Mesodermal cell (in vitro differentiated cells): ENCODE data around the gene ERN1.
"Not testable (repeated sequence)": the region's sequence is repeated elsewhere in the genome, so short reads cannot be mapped to it uniquely, and the experiment has no call there.

Source experiments
- H3K27ac ChIP-seq: 2 replicates; pipeline ENCODE4 v1.7.0; 2013; ENCODE audit warnings: mild to moderate bottlenecking, low read depth, low read length, moderate library complexity; ENCODE audit not compliant: severe bottlenecking
- H3K36me3 ChIP-seq: 2 replicates; pipeline ENCODE4 v1.7.1; 2013; ENCODE audit warnings: mild to moderate bottlenecking, low read length, moderate library complexity; ENCODE audit not compliant: control insufficient read depth, insufficient read depth
- H3K4me1 ChIP-seq: one replicate; pipeline ENCODE4 v1.7.1; 2013; ENCODE audit warnings: mild to moderate bottlenecking, low read length; ENCODE audit not compliant: insufficient read depth, control insufficient read depth, poor library complexity, severe bottlenecking
- H3K4me3 ChIP-seq: 2 replicates; pipeline ENCODE4 v1.7.0; 2013; ENCODE audit warnings: low read length, control low read depth, mild to moderate bottlenecking; ENCODE audit not compliant: insufficient read depth, poor library complexity, severe bottlenecking; ENCODE audit errors: extremely low read depth
- H3K9me3 ChIP-seq: 2 replicates; pipeline ENCODE4 v1.7.1; 2013; ENCODE audit warnings: mild to moderate bottlenecking, low read length, moderate library complexity; ENCODE audit not compliant: control insufficient read depth
- WGBS, 2 experiments: methylation state at CpG; one replicate each; pipeline ENCODE4 v1.1.5; 2013; ENCODE audit warnings: missing lambda C conversion rate in 2 of 2; ENCODE audit not compliant: insufficient coverage in 2 of 2; 5-methylcytosine and 5-hydroxymethylcytosine counted together

The ERN1 gene

DNA sequence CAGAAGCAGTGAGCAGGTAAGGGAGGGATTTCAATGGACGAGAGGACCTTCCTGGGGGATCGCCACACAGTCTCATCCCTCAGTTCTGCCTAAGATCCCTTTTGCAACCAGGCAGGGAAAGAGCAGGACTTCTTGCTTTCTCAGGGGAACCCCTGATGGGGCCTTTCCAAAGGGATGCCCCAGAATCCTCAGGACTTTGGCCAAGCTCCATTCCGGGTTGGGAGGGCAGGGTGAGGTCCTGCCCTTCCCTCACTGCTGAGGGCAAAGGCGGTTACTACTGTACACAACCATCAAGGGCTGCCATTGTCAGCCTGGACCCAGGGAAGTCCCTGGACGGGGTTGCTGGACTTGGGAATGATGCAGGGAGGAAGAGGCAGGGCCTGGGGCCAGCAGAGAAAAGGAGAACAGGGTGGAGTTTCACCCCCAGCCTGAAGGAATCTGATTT is 122.1 kb downstream of the ERN1 start:
- H3K4me1 ChIP-seq: peaks cover 12% of the 10 kb centered on the region
- H3K36me3 ChIP-seq: no peaks in the 10 kb centered on the region
- peaks cover 6% of the 10 kb centered on the region for H3K9me3 ChIP-seq
- no peak overlapping the region for H3K27ac ChIP-seq
- no peak overlapping the region for H3K4me3 ChIP-seq
- 93 to 100% methylated on average over 3 to 5 of the region's 5 CpGs for WGBS, 2 experiments

DNA sequence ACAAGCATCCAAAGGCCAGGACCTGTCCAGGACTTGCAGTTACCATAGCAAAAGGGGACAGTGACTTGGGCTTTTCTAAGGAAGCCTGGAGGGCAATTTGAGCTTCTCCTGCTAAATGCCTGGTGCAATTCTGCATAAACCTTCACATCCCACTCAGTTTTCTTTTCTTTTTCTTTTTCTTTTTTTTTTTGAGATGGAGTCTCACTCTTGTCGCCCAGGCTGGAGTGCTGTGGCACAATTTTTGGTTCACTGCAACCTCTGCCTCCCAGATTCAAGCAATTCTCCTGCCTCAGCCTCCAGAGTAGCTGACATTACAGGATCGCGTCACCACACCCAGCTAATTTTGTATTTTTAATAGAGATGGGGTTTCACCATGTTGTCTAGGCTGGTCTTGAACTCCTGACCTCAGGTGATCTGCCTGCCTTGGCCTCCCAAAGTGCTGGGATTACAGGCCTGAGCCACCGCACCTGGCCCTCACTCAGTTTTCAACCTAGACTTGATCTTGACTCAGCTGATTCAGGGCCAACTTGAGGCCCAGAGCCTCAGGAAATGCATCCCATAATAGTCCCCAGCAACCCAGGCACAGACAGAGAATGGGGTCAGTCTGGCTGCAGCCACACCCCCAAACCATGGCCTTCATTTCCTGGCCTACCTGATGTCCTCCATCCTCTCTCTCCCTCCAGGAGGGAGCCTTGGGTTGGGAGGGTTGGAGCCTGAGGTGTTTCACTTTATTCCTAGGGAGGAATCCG is 122.7 kb downstream of the ERN1 start:
- WGBS, 2 experiments: 92 to 100% methylated on average over 2 of the region's 5 CpGs
- peaks cover 12% of the 10 kb centered on the region for H3K4me1 ChIP-seq
- not testable (repeated sequence) for H3K27ac ChIP-seq, H3K9me3 ChIP-seq, H3K36me3 ChIP-seq, H3K4me3 ChIP-seq

DNA sequence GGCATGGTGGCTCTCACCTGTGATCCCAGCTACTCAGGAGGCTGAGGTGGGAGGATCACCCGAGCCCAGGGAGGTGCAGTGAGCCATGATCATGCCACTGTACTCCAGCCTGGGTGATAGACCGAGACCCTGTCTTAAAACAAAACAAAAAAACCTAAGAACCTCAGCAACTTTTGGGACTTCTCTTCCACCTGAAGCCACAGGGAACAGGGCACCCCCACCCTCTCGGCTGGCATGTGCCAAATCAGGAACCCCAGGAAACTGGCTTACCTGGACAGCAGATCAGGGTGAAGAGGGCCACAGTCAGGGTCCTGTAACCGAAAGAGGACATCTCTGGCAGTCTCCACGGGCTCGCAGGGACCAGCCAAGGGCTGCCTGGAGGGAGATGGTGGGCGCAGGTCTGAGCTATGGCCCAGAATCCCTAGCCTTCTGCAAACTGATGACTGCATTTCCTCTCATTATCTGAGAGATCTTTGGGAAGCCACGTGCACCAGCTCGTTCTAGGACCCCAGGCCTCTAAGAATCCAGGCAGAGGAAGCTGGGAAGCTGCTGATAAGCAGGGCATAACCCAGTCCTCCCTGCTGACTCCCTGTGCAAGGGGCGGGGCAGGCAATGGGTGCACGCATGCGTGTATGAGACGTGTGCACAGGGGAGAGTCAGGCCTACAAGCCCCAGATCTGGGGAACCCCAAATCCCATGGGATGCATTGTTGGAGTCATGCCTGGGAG is 123.4 kb downstream of the ERN1 start:
- peaks cover 12% of the 10 kb centered on the region for H3K4me1 ChIP-seq
- WGBS, 2 experiments: 77 to 87% methylated on average over 9 to 12 of the region's 13 CpGs
- no peaks in the 10 kb centered on the region for H3K36me3 ChIP-seq
- peaks cover 6% of the 10 kb centered on the region for H3K9me3 ChIP-seq
- no peak overlapping the region for H3K27ac ChIP-seq
- H3K4me3 ChIP-seq: no peak overlapping the region

DNA sequence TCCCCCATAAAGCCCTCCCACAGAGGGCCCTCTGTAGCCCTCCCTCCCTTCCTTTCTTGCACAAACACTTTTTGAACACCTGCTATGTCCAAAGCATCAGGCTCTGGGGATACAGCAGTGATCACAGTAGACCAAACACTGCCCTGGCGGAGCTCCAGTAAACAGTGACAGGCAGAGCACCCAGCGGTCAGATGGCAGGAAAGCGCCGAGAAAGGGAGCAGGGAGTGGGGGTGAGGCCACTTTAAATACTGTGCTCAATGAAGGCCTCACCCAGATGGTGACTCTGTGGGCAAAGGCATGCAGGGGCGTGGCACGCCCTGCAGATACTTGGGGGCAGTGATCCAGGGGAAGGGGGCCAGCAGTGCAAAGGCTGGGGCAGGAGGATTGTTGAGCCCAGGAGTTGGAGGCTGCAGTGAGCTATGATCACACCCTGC is 124.2 kb downstream of the ERN1 start:
- Histone ChIP-seq H3K4me3 (no peak overlapping the region), H3K36me3 (no peaks in the 10 kb centered on the region), H3K4me1 (peaks cover 12% of the 10 kb centered on the region), H3K9me3 (peaks cover 6% of the 10 kb centered on the region), H3K27ac (no peak overlapping the region)
- WGBS, 2 experiments: 62 to 84% methylated on average over 6 of the region's 6 CpGs

DNA sequence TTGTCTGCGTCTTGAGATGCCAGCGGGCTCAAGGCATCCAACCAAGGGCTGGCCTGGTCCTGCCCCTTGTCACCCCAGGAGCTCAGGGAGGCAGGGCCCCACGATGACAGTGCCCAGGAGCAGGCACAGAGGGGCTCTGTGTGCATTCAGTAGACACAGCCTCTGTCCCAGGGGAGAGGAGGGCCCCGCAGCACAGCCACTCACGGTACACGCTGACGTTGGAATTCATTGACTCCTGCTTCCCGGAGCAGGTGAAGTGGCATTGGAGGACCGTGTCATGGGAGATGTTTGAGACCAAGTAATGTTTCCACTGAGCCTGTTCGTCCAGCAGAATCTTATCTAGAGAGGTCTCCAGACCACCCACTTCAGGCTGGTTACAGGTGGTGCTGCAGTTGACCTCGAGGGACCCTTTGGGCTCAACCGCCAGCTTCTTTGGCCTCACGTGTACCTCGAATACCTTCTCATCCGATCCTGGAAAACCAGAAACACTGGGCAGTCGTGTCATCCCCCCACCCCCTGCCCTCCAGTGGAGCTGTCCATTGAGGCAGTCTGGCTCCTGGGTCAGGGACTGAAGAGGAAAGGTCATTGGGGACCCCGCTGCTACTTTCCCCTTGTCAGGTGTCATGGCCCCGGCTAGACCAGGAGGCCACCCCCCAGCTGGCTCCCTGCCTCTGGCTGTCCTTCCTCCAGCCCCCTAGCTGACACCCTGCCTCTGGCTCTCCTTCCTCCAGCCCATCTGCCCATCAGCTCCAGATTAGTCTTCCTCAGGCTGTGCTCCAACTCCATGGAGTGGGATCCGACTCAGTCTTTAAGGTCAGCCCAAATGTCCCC is 124.8 kb downstream of the ERN1 start:
- Histone ChIP-seq H3K36me3 (no peaks in the 10 kb centered on the region), H3K4me3 (no peak overlapping the region), H3K27ac (no peak overlapping the region), H3K9me3 (peaks cover 2% of the 10 kb centered on the region), H3K4me1 (peaks cover 12% of the 10 kb centered on the region)
- 89 to 92% methylated on average over 17 to 19 of the region's 19 CpGs for WGBS, 2 experiments

DNA sequence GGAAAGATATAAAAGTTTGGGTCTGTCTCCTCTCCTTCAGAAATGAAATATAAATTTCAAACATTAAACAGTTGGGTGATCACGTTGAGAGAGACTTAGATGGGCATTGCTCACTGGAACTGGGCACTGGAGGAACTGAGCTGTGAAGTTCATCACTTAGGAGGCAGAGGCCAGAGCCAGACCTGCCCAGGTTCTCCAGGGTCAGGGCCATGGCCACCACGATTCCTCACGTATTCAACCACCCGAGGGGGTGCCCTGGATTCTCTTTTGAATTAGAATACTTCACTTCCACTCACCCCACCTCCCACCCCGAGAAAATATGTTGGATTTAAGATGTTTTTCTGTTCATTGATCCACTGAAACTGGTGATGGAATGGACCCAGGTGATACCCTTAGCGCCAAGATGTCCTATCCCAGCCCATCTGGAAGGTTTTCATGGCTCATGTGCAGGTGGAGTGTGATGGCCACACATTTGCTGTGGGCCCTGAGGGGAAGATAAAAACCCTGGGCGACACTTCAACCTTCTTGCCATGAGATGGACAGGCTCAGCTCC is 125.7 kb downstream of the ERN1 start:
- Histone ChIP-seq H3K27ac (no peak overlapping the region), H3K9me3 (no peaks in the 10 kb centered on the region), H3K4me1 (peaks cover 12% of the 10 kb centered on the region), H3K4me3 (no peak overlapping the region), H3K36me3 (no peaks in the 10 kb centered on the region)
- WGBS, 2 experiments: 90 to 100% methylated on average over 2 to 3 of the region's 7 CpGs

DNA sequence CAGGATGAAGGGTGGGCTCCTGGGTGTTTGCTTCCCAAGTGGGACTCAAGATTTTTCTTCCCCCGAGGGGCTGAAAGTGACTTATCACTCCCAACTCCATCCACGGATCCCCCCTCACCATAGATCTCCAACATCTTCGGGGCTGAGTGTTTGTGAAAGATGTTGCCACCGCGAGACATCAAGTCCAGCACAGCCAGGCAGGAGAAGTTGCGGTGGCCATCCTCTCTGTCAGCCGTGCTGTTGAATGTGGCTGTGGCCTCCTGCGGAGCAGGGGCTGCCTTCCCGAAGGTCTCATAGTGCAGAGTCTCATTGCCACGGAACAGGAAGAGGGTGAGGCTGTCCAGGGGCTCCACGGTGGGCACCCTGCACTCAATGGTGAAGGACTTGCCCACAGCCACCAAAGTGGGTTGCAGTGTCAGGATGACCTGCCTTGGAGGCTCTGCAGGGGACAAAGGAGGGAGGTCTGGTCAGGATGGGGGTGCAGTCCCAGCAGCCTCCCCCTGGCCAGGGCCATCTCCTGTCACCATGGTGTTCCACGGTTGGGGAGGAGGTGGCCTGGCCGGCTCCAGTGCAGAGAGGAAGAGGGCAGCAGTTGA is 126.3 kb downstream of the ERN1 start:
- H3K27ac ChIP-seq: no peak overlapping the region
- WGBS, 2 experiments: 88 to 90% methylated on average over 10 to 11 of the region's 13 CpGs
- H3K9me3 ChIP-seq: no peaks in the 10 kb centered on the region
- H3K4me1 ChIP-seq: peaks cover 15% of the 10 kb centered on the region
- H3K36me3 ChIP-seq: no peaks in the 10 kb centered on the region
- no peak overlapping the region for H3K4me3 ChIP-seq

DNA sequence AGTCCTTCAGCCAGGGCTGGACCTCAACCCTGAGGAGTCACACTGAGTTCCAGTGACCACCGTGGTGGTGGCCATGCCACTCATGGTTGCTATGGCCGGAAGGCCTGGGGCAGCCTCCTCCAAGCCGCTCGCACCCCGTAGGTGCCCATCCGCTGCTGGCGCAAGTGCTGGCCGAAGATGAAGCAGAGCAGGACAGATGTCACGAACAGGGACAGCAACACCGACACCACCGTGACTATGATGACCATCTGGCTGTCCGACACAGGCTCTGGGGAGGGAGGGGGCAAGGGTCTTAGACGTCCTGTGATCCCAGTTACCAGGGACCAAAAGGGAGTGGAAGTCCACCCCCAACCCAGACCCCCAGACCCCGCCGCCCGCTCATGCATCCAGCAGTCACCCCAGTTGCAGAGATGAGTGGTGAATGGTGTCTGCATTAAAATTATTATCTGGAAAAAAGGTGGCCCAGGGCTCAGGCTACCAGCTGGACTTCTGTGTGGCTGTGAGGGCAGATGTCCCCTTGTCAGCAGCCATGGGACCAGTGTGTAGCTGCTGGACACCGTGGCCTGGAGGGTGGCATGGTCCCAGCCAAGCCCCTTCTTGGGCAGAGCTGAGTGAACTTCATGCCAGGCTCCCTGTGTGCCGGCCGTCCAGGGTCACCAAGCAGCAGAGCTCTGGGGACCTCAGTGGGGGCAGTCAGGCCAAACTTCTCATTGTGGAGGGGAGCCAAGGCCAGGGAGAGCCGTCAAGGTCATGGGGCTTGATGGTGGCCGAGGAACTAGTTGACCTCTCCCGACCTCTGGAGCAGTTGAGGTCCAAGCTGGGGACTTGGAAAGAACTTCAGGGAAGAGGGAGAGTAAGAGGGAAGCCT is 127.1 kb downstream of the ERN1 start:
- Histone ChIP-seq H3K9me3 (no peaks in the 10 kb centered on the region), H3K27ac (no peak overlapping the region), H3K4me1 (peaks cover 16% of the 10 kb centered on the region), H3K36me3 (no peaks in the 10 kb centered on the region), H3K4me3 (no peak overlapping the region)
- WGBS, 2 experiments: 95 to 97% methylated on average over 17 to 18 of the region's 22 CpGs

DNA sequence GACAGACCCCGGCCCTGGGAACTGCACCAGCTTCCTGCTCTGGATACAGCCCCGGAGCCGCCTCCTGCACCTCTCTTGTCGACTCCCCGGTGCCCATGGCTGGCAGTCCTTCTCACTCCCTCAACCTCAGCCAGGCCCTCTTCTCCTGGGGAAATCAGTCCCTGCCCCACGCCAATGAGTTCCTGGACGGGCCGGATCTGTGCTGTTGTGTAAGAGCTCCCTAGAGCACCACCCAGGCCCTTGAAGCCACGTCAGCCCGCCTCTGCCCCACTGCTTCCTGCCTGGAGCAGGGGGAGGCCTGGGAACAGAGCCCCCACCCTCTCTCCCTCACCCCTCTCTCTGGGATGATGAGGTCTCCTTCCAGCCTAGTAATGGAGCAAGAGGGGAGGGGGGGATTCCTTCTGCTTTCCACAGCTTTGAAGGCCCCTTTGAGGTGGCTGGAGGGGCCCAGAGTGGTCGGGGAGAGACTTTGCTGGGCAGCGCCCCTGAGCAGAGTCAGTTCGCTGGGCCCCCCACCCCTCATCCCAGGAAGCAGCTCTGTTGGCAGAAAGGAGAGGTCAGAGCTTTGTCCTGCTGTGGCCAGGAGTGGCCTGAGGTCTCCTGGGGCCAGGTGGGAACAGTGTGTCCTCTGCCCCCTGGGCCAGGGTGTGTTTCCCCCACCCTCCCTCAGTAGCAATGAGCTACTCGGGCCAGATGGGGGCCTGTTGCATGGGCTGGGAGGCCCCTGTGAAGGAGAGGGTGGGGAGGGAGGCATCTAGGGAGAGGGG is 128.0 kb downstream of the ERN1 start:
- H3K4me3 ChIP-seq: no peak overlapping the region
- 88 to 92% methylated on average over 9 to 11 of the region's 14 CpGs for WGBS, 2 experiments

More for the DNA sequence above, 128.0 kb downstream of the ERN1 start:
- Histone ChIP-seq H3K27ac (no peak overlapping the region), H3K9me3 (no peaks in the 10 kb centered on the region), H3K4me1 (peaks cover 19% of the 10 kb centered on the region), H3K36me3 (no peaks in the 10 kb centered on the region)
